H9 (cell line): Measurements from ENCODE around the gene CDH3. TPM values are rescaled to one million over a fixed set of nuclear protein-coding genes. Genes with fewer than 3 reads are reported as not detected.

Experiments
- DNase-seq: peaks from one replicate; pipeline ENCODE4 v3.0.0-alpha.2; 2017
- H2AFZ ChIP-seq: one replicate; pipeline ENCODE4 v1.6.1; 2013; ENCODE audit warnings: mild to moderate bottlenecking, low read length, control low read depth, moderate library complexity
- H2AK5ac ChIP-seq: 2 replicates; pipeline ENCODE4 v1.6.1; 2013; ENCODE audit warnings: low read length, control low read depth, mixed read lengths; ENCODE audit not compliant: insufficient read length
- H2BK120ac ChIP-seq: one replicate; pipeline ENCODE4 v1.6.1; 2013; ENCODE audit warnings: low read depth, mild to moderate bottlenecking, low read length, control low read depth, inconsistent platforms; ENCODE audit not compliant: poor library complexity, severe bottlenecking
- H2BK12ac ChIP-seq: 2 replicates; pipeline ENCODE4 v1.6.1; 2013; ENCODE audit warnings: low read length, control low read depth, mixed read lengths, low read depth; ENCODE audit not compliant: insufficient read length
- H2BK15ac ChIP-seq: 2 replicates; pipeline ENCODE4 v1.6.1; 2013; ENCODE audit warnings: low read depth, low read length, control low read depth
- H2BK20ac ChIP-seq: one replicate; pipeline ENCODE4 v1.6.1; 2013; ENCODE audit warnings: low read depth, mild to moderate bottlenecking, low read length, control low read depth, inconsistent platforms; ENCODE audit not compliant: poor library complexity, severe bottlenecking
- H2BK5ac ChIP-seq: 2 replicates; pipeline ENCODE4 v1.6.1; 2013; ENCODE audit warnings: low read length, control low read depth, mixed read lengths; ENCODE audit not compliant: insufficient read length
- H3K14ac ChIP-seq: 2 replicates; pipeline ENCODE4 v1.6.1; 2013; ENCODE audit warnings: low read length, control low read depth; ENCODE audit not compliant: insufficient read depth
- H3K18ac ChIP-seq: 2 replicates; pipeline ENCODE4 v1.6.1; 2013; ENCODE audit warnings: low read depth, mild to moderate bottlenecking, mixed read lengths, low read length, control low read depth; ENCODE audit not compliant: insufficient read length
- H3K23ac ChIP-seq: 2 replicates; pipeline ENCODE4 v1.6.1; 2013; ENCODE audit warnings: low read length, control low read depth, mixed read lengths, low read depth; ENCODE audit not compliant: insufficient read length
- H3K23me2 ChIP-seq: 2 replicates; pipeline ENCODE4 v1.6.1; 2013; ENCODE audit warnings: low read depth, mild to moderate bottlenecking, mixed read lengths, low read length, control low read depth; ENCODE audit not compliant: insufficient read length, poor library complexity, severe bottlenecking
- H3K27ac ChIP-seq: 2 replicates; pipeline ENCODE4 v1.5.1; 2013; ENCODE audit warnings: low read length, control low read depth, mixed read lengths, low read depth; ENCODE audit not compliant: insufficient read length
- H3K27me3 ChIP-seq: 2 replicates; pipeline ENCODE4 v1.6.1; 2013; ENCODE audit warnings: low read length, control low read depth, inconsistent platforms; ENCODE audit not compliant: insufficient read depth
- H3K4ac ChIP-seq: 2 replicates; pipeline ENCODE4 v1.6.1; 2013; ENCODE audit warnings: low read depth, mild to moderate bottlenecking, control low read depth, inconsistent platforms, low read length, moderate library complexity
- H3K4me1 ChIP-seq: 2 replicates; pipeline ENCODE4 v1.6.1; 2013; ENCODE audit warnings: low read length, control low read depth, inconsistent platforms; ENCODE audit not compliant: insufficient read depth
- H3K4me2 ChIP-seq: 2 replicates; pipeline ENCODE4 v1.6.1; 2013; ENCODE audit warnings: low read length, control low read depth, mixed read lengths; ENCODE audit not compliant: insufficient read length, insufficient read depth
- H3K56ac ChIP-seq: 2 replicates; pipeline ENCODE4 v1.6.1; 2013; ENCODE audit warnings: low read depth, mild to moderate bottlenecking, mixed read lengths, low read length, control low read depth; ENCODE audit not compliant: insufficient read length
- H3K79me1 ChIP-seq: 2 replicates; pipeline ENCODE4 v1.6.1; 2013; ENCODE audit warnings: low read depth, mild to moderate bottlenecking, moderate library complexity, low read length, control low read depth, inconsistent platforms; ENCODE audit not compliant: insufficient read depth, poor library complexity, severe bottlenecking
- H3K79me2 ChIP-seq: 2 replicates; pipeline ENCODE4 v1.6.1; 2013; ENCODE audit warnings: low read length, control low read depth, inconsistent platforms; ENCODE audit not compliant: insufficient read depth
- H3K9ac ChIP-seq: 2 replicates; pipeline ENCODE4 v1.6.1; 2013; ENCODE audit warnings: low read length, control low read depth, mixed read lengths; ENCODE audit not compliant: insufficient read length; ENCODE audit errors: extremely low read depth
- H3K9me3 ChIP-seq: one replicate; pipeline ENCODE4 v1.6.1; 2013; ENCODE audit warnings: low read depth, low read length, inconsistent platforms; ENCODE audit not compliant: control insufficient read depth
- H3T11ph ChIP-seq: one replicate; pipeline ENCODE4 v1.6.1; 2013; ENCODE audit warnings: mild to moderate bottlenecking, low read length, control low read depth, inconsistent platforms
- H4K20me1 ChIP-seq: one replicate; pipeline ENCODE4 v1.6.1; 2013; ENCODE audit not compliant: control insufficient read depth, insufficient read length, insufficient read depth
- H4K5ac ChIP-seq: 2 replicates; pipeline ENCODE4 v1.6.1; 2013; ENCODE audit warnings: low read depth, mild to moderate bottlenecking, mixed read lengths, low read length, control low read depth; ENCODE audit not compliant: insufficient read length
- H4K8ac ChIP-seq: replicated peaks from 2 replicates; pipeline ENCODE4 v1.6.1; 2013; ENCODE audit warnings: low read length, control low read depth, mixed read lengths, low read depth; ENCODE audit not compliant: insufficient read length
- H4K91ac ChIP-seq: 2 replicates; pipeline ENCODE4 v1.6.1; 2013; ENCODE audit warnings: low read depth, mild to moderate bottlenecking, moderate library complexity, mixed read lengths, low read length, control low read depth; ENCODE audit not compliant: insufficient read length
- H3K27ac Mint-ChIP-seq, 3 experiments: 2 replicates in 2 of 3; 3 replicates in 1 of 3; pipeline ENCODE4 v1.8.0; 2020 to 2021; ENCODE audit warnings: mixed read lengths in 3 of 3, mild to moderate bottlenecking in 1 of 3, moderate library complexity in 1 of 3
- H3K27me3 Mint-ChIP-seq: 2 replicates; pipeline ENCODE4 v1.8.0; 2021; ENCODE audit warnings: low read depth, mild to moderate bottlenecking, moderate library complexity, mixed read lengths
- H3K36me3 Mint-ChIP-seq, 3 experiments: 2 replicates in 2 of 3; 3 replicates in 1 of 3; pipeline ENCODE4 v1.8.0; 2020 to 2021; ENCODE audit warnings: low read depth in 3 of 3, mixed read lengths in 3 of 3; ENCODE audit not compliant: insufficient read depth in 1 of 3
- H3K4me1 Mint-ChIP-seq, 2 experiments: 2 replicates each; pipeline ENCODE4 v1.8.0; 2020; ENCODE audit warnings: mixed read lengths in 2 of 2
- H3K4me3 Mint-ChIP-seq, 2 experiments: 2 replicates in 1 of 2; 3 replicates in 1 of 2; pipeline ENCODE4 v1.8.0; 2020 to 2021; ENCODE audit warnings: mild to moderate bottlenecking in 2 of 2, mixed read lengths in 2 of 2, moderate library complexity in 1 of 2
- H3K9me3 Mint-ChIP-seq, 2 experiments: 2 replicates in 1 of 2; 3 replicates in 1 of 2; pipeline ENCODE4 v1.8.0; 2020; ENCODE audit warnings: mild to moderate bottlenecking in 2 of 2, mixed read lengths in 2 of 2, moderate library complexity in 1 of 2
- WGBS: extraction: QIAGEN DNeasy Blood & Tissue Kit; methylation state at CpG from one replicate; pipeline ENCODE4 v1.1.7; 2013; ENCODE audit warnings: missing lambda C conversion rate, low lambda C conversion rate, mixed read lengths; ENCODE audit not compliant: insufficient read length; ENCODE audit errors: extremely low coverage; 5-methylcytosine and 5-hydroxymethylcytosine counted together
- total RNA-seq: library from RNA; stranded (reverse); gene quantifications from 2 replicates; pipeline ENCODE4 v1.2.1, GENCODE V29; 2021
- TF ChIP-seq, protein P1 (sequence below): fragments of 200-600 bp; sonication (generic); conservative IDR thresholded peaks from 3 replicates; pipeline ENCODE4 v1.8.0; 2021; ENCODE audit warnings: antibody characterized with exemption, mild to moderate bottlenecking

Gene CDH3
- total RNA-seq, 1 experiment from 2014 or later, result 97.2 TPM

DNA sequence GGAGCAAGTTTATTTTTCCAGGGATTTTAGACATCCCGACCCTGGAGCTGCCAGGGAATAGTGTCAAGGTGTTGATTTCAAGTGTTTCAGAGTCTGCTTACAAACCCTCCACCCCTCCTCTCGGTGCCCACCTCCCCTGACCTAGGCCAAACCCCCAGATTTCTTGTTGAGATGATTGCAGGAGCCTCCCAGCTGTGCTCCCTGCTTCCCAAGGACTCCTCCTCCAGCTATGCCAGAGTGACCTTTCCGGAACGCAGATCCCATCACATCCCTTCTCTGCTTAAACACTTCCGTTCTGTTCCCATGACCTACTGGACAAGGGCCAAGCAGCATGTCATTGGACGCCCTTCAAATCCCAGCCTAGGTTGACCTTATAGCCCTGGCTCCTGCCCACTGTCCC, 68.3 kb downstream of the CDH3 start:
- Histone ChIP-seq H3K56ac (no peak overlapping the region), H4K5ac (no peak overlapping the region), H2AK5ac (no peak overlapping the region), H3K23ac (no peak overlapping the region), H4K91ac (no peak overlapping the region), H3K14ac (no peak overlapping the region; the same call in 1 of the 2 replicates), H3K4me1 (no peaks in the 10 kb centered on the region), H2BK5ac (no peak overlapping the region), H3K27ac (no peak overlapping the region), H2AFZ (no peak overlapping the region), H3K23me2 (no peaks in the 10 kb centered on the region), H3K27me3 (no peaks in the 10 kb centered on the region), H2BK120ac (no peak overlapping the region), H4K20me1 (no peaks in the 10 kb centered on the region), H2BK15ac (no peak overlapping the region), H3K18ac (no peak overlapping the region), H3K79me1 (no peaks in the 10 kb centered on the region), H4K8ac (no peak overlapping the region), H3T11ph (no peak overlapping the region), H3K79me2 (no peaks in the 10 kb centered on the region), H3K4ac (no peak overlapping the region), H2BK12ac (no peak overlapping the region), H3K9ac (no peak overlapping the region), H3K9me3 (no peaks in the 10 kb centered on the region), H2BK20ac (no peak overlapping the region), H3K4me2 (no peak overlapping the region)
- TF ChIP-seq, protein P1, sequence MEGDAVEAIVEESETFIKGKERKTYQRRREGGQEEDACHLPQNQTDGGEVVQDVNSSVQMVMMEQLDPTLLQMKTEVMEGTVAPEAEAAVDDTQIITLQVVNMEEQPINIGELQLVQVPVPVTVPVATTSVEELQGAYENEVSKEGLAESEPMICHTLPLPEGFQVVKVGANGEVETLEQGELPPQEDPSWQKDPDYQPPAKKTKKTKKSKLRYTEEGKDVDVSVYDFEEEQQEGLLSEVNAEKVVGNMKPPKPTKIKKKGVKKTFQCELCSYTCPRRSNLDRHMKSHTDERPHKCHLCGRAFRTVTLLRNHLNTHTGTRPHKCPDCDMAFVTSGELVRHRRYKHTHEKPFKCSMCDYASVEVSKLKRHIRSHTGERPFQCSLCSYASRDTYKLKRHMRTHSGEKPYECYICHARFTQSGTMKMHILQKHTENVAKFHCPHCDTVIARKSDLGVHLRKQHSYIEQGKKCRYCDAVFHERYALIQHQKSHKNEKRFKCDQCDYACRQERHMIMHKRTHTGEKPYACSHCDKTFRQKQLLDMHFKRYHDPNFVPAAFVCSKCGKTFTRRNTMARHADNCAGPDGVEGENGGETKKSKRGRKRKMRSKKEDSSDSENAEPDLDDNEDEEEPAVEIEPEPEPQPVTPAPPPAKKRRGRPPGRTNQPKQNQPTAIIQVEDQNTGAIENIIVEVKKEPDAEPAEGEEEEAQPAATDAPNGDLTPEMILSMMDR, result no peak
- H3K27ac Mint-ChIP-seq, result peak overlapping the region; percentile 30 to 54 (median 46); a peak in 5 of 7 replicates
- peaks cover 0 to 2% (median 0%) of the 10 kb centered on the region in 3 experiments; a peak in 4 of 7 replicates for H3K36me3 Mint-ChIP-seq
- H3K27me3 Mint-ChIP-seq, result no peaks in the 10 kb centered on the region
- no peak for DNase-seq
- H3K4me1 Mint-ChIP-seq, result peaks cover 25 to 40% of the 10 kb centered on the region in 2 experiments
- H3K9me3 Mint-ChIP-seq, result peaks cover 2 to 3% of the 10 kb centered on the region in 2 experiments; a peak in 2 of 5 replicates
- H3K4me3 Mint-ChIP-seq, result no peak overlapping the region
- WGBS, result no CpG with 5 or more reads among the region's 6 CpGs
